ENCODE results near the gene ELAVL1.

- TF ChIP-seq CTCF (conservative IDR thresholded peaks at IDR 0.05; ENCODE audit: low read depth in 2 of 2) = no peak
- TF ChIP-seq ZNF331 (CRISPR knock-in tag; IDR thresholded peaks at IDR 0.05; ENCODE audit: low read depth) = no peak
- no peak for TF ChIP-seq POLR2AphosphoS5 (IDR thresholded peaks at IDR 0.05; ENCODE audit: low read depth)
- no peak for TF ChIP-seq EZH2phosphoT487 (IDR thresholded peaks at IDR 0.05; ENCODE audit: unreplicated experiment)
- TF ChIP-seq EZH2 (IDR thresholded peaks at IDR 0.05; ENCODE audit: low read depth, unreplicated experiment) = no peak
- no peak for TF ChIP-seq CREB1 (CRISPR knock-in tag; IDR thresholded peaks at IDR 0.05; ENCODE audit: low read depth)
- no peak for TF ChIP-seq JUNB (IDR thresholded peaks at IDR 0.05; ENCODE audit: unreplicated experiment)
- no peak for TF ChIP-seq REST (IDR thresholded peaks at IDR 0.05; ENCODE audit: unreplicated experiment)
- no peak for TF ChIP-seq STAT1 (IDR thresholded peaks at IDR 0.05; ENCODE audit: unreplicated experiment)
- no peak for TF ChIP-seq ZNF114 (CRISPR knock-in tag; IDR thresholded peaks at IDR 0.05)
- TF ChIP-seq NANOG (IDR thresholded peaks at IDR 0.05; ENCODE audit: borderline replicate concordance) = no peak
Observed at GRCh38 chr19:7985481-7985911, 19.9 kb downstream of the ELAVL1 start.
